Ovary (tissue), 9 donors: Measurements from ENCODE around the gene ROCK1. TPM values are rescaled to one million over a fixed set of nuclear protein-coding genes. Genes with fewer than 3 reads are reported as not detected.
"Not testable (repeated sequence)": the region's sequence is repeated elsewhere in the genome, so short reads cannot be mapped to it uniquely, and the experiment has no call there.

Experiments
- DNase-seq, 5 donors: peaks; one replicate each; pipeline ENCODE4 v3.0.0-alpha.2; 2019 to 2020
- H3K27ac ChIP-seq, 2 donors: fragments of 200-600 bp; one replicate each; pipeline versions ENCODE4 v1.5.1 to v1.8.0; 2019 to 2022
- H3K27me3 ChIP-seq: fragments of 200-600 bp; one replicate; pipeline ENCODE4 v1.8.0; 2022
- H3K36me3 ChIP-seq: fragments of 200-600 bp; sonication (generic); one replicate; pipeline ENCODE4 v1.5.1; 2019
- H3K4me1 ChIP-seq: one replicate; pipeline ENCODE4 v1.8.1; 2013; ENCODE audit warnings: mild to moderate bottlenecking, moderate library complexity; ENCODE audit not compliant: insufficient read depth
- H3K4me3 ChIP-seq: fragments of 200-600 bp; sonication (generic); one replicate; pipeline ENCODE4 v1.5.1; 2017
- H3K9me3 ChIP-seq, 2 donors: fragments of 200-600 bp in 1 of 2; sonication (generic) in 1 of 2; one replicate each; pipeline versions ENCODE4 v1.5.1 to v1.8.1; 2013 to 2019; ENCODE audit warnings: mild to moderate bottlenecking in 1 of 2, moderate library complexity in 1 of 2
- CTCF ChIP-seq, 3 donors: fragments of 450-650 bp in 2 of 3; fragments of 200-600 bp in 1 of 3; IDR thresholded peaks; one replicate each; pipeline versions ENCODE4 v1.5.1 to v1.8.0; 2016 to 2022; ENCODE audit warnings: antibody characterized with exemption in 3 of 3, mild to moderate bottlenecking in 1 of 3
- EP300 ChIP-seq: sonication (generic); formaldehyde crosslinking; IDR thresholded peaks from one replicate; pipeline ENCODE4 v1.6.1; 2017; ENCODE audit warnings: antibody characterized with exemption
- POLR2A ChIP-seq: fragments of 450-650 bp; IDR thresholded peaks from one replicate; pipeline ENCODE4 v1.6.1; 2017; ENCODE audit warnings: antibody characterized with exemption, mild to moderate bottlenecking, moderate library complexity
- WGBS, 3 donors: extraction: QIAGEN DNeasy Blood & Tissue Kit in 1 of 3; methylation state at CpG; one replicate each; pipeline versions ENCODE4 v1.1.5 to v1.1.7; 2013 to 2017; 5-methylcytosine and 5-hydroxymethylcytosine counted together
- intact Hi-C, 4 donors: fragments of 100-400 bp; cut with DNase I; formaldehyde crosslinking; loops; one replicate each; pipeline versions ENCODE4 v1.11.0 to v1.15.1; 2022 to 2023
- polyA plus RNA-seq, 2 donors: library from polyadenylated mRNA; stranded (reverse); fragments of 200-250 nt in 1 of 2; fragments of 350-450 nt in 1 of 2; fragmentation: Illumina TruSeq in 1 of 2; extraction: RNeasy Lipid Tissue Mini Kit (QIAGEN cat#74804) in 1 of 2; gene quantifications; one replicate each; pipeline ENCODE4 v1.2.3, GENCODE V29; 2013 to 2014
- small RNA-seq: library from RNA; depleted of rRNA; stranded (forward); fragments of <200 nt; gene quantifications from one replicate; pipeline ENCODE3, GENCODE V24; 2016
- total RNA-seq, 7 donors: library from RNA; depleted of rRNA in 2 of 7; stranded (reverse); fragments of >200 nt in 2 of 7; fragmentation: NEBNext Ultra II Directional in 3 of 7; extraction: Animal tissue kit (Norgen Biotek cat#: 25700) in 3 of 7; gene quantifications; one replicate each; pipeline versions ENCODE4 v1.1.0 to v1.2.4, GENCODE V29; 2016 to 2023
- donor health status: DM: no; HTN: no; CAD: no; lungs with moderate emphysema.
- donor health status: DM: no; HTN: no; CAD: no.
- donor health status: Bipolar disorder and iron deficiency.
- donor health status: DM: yes; HTN: yes; CAD: no.
- donor health status: DM: no; HTN: no; CAD: no.
- donor health status: DM: yes; HTN: yes; CAD: no.

ROCK1 gene
- total and polyA plus RNA-seq, 9 donors, result 18.3 to 47.7 (median 43.0) TPM

- H3K4me3 ChIP-seq, result no peak overlapping the region
- H3K27ac ChIP-seq, result no peak overlapping the region
- DNase-seq, result no peak
- TF ChIP-seq EP300 (no peak), POLR2A (no peak), CTCF (IDR thresholded peaks at IDR 0.05) (no peak)
- no peaks in the 10 kb centered on the region for H3K36me3 ChIP-seq
- no peaks in the 10 kb centered on the region for H3K27me3 ChIP-seq
- 56 to 61% (median 58%) methylated on average over 1 of the region's 1 CpG for WGBS, 3 donors
- H3K9me3 ChIP-seq, result no peaks in the 10 kb centered on the region
- intact Hi-C loops, result no loop called here
- no peaks in the 10 kb centered on the region for H3K4me1 ChIP-seq
These were observed 150.9 kb downstream of the ROCK1 start for GRCh38 chr18:20960735-20961134.

DNA sequence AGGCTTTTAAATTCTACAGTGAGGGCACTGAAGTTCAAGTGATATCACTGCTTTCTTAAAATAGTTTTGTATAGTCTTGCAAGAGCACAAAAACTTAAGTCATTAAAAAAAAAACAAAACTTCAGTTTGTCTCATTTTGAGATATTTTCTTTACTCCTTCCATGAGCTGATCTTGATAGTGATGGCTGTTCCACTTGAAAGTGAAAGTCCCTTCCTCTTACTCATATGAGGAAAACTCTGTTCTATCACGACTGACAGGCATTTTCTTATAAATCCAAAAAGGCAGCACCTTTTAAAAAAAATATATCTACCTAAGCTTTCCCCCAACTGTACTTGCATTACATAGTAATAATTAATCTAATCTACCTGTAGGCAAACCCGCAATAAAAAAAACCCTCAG is 160.8 kb downstream of the ROCK1 start:
- not testable (repeated sequence) for DNase-seq

More for the DNA sequence above, 160.8 kb downstream of the ROCK1 start:
- H3K4me1 ChIP-seq, H3K4me3 ChIP-seq, H3K9me3 ChIP-seq, intact Hi-C loops, H3K27me3 ChIP-seq, H3K36me3 ChIP-seq, H3K27ac ChIP-seq: not testable (repeated sequence)
- 57 to 63% (median 61%) methylated on average over 2 of the region's 2 CpGs for WGBS, 3 donors

Small RNA genes lying within 50 kb of the gene (small RNA-seq; reads per million reads assigned to genes)
- not detected for gene RNU6-120P

Other genes starting within 250 kb of the ROCK1 start
- gene GREB1L, start 130.4 kb upstream of the ROCK1 start, total RNA-seq, result 10 to 100 TPM in 5 of 7 donors, 1 to 10 TPM in 2; 8.9 to 22.8 (median 11.5) TPM
- 1 to 10 TPM; 2.4 to 7.8 TPM for gene GREB1L, start 130.4 kb upstream of the ROCK1 start, polyA plus RNA-seq